GM12874 (cell line): ENCODE data around the gene ADGRD1.

Experiments
- TF ChIP-seq, protein P1 (sequence below): IDR thresholded peaks from 2 replicates; pipeline ENCODE4 v1.5.1; 2011; ENCODE audit warnings: low read depth, mild to moderate bottlenecking, control low read depth, low read length, moderate library complexity; ENCODE audit not compliant: insufficient read depth

The ADGRD1 gene

DNA sequence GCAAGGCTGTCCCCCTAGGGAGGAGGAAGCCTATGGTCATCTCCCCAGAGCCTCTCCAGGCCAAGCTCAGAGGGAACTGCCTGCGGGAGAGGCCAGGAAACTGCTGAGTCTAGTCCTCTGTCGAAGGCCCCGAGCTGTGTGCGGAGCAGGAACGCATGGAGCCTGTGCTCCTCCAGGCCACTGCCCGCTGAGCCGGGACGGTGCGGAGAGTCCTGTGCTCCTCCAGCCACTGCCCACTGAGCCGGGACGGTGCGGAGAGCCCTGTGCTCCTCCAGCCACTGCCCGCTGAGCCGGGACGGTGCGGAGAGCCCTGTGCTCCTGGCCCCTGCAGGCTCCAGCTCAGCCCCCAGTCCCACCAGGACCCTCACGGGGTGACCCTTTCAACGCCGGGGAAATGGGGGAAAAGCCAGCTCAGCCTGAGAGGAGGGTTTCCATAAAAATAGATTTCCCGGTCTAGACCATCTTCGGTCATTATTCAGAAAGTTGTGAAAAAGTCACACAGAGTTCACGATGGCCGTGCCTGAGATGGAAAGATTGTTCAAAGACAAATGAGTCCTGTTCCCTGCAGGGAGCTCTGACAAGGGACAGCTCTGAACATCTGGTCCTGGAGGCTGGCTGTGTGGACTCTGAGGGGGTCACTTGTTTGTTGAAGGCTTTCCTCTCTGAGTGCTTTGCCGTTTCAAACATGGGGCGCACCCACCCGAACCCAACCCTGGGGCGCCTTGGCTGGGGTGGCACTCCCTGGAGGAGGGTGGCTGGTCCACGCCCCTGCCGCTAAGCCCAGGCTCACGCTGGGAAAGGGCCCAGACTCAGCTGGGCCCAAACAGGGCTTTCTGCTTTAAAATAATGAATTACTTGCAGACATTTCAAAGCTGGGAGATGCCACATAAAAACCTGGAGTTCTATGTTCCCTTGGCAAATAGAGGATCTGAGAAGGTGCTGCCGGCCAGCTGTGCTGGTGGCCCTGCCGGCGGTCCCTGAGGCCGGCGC is 85.5 kb downstream of the ADGRD1 start:
- TF ChIP-seq, protein P1, sequence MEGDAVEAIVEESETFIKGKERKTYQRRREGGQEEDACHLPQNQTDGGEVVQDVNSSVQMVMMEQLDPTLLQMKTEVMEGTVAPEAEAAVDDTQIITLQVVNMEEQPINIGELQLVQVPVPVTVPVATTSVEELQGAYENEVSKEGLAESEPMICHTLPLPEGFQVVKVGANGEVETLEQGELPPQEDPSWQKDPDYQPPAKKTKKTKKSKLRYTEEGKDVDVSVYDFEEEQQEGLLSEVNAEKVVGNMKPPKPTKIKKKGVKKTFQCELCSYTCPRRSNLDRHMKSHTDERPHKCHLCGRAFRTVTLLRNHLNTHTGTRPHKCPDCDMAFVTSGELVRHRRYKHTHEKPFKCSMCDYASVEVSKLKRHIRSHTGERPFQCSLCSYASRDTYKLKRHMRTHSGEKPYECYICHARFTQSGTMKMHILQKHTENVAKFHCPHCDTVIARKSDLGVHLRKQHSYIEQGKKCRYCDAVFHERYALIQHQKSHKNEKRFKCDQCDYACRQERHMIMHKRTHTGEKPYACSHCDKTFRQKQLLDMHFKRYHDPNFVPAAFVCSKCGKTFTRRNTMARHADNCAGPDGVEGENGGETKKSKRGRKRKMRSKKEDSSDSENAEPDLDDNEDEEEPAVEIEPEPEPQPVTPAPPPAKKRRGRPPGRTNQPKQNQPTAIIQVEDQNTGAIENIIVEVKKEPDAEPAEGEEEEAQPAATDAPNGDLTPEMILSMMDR = no peak

DNA sequence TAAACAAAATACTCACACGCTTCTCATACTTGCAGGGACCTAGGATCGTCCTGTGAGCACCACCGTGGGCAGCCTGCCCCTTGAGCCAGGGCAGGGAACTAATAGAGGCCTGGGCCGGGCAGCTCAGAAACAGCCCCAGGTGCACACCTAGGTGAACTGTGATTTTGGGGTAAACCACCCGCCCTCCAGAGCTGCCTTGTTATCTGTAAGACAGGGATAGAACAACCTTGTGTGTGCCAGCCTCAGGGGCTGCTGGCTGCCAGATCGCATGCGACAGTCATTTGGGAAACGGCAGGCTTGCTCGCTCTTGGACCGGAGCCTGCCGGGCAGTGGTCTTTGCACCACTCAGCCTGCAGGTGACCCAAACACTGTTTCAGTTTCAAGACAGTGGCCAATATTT is 86.8 kb downstream of the ADGRD1 start:
- TF ChIP-seq, protein P1 = no peak

DNA sequence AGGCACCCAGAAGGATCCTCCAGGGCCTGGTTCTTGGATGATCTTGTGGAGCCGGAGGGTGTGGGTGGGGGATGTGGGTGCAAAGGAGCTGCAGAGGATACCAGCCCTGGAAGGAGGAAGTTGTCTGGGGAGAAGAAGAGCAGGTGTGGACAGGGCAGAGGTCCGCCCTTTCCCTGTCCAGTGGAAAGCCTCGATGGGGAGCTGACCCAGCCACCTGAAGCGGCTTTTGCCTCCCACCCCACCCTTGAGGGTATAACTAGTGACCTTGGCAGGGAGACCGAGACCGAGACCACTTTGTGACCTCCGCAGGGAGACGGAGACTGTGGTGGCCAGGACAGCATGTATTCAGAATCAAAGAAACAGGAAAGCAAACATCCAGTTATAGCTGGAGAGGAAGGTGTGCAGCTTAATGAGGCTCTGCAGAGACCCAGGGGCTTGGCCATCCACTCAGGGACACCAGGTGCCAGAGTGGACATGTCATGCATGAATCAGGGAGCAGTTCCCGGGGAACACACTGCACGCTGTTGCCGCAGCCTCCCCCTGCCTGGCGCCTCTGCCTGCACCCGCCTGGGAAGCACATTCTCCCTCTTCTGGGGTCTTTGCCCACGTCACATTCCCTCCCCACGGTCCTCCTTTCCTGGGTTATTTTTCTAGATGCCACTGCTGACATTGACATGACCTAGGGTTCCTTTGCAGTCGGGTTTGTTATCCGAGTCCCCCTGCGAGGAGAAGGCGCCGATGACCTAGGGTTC is 87.7 kb downstream of the ADGRD1 start:
- TF ChIP-seq, protein P1 = no peak

DNA sequence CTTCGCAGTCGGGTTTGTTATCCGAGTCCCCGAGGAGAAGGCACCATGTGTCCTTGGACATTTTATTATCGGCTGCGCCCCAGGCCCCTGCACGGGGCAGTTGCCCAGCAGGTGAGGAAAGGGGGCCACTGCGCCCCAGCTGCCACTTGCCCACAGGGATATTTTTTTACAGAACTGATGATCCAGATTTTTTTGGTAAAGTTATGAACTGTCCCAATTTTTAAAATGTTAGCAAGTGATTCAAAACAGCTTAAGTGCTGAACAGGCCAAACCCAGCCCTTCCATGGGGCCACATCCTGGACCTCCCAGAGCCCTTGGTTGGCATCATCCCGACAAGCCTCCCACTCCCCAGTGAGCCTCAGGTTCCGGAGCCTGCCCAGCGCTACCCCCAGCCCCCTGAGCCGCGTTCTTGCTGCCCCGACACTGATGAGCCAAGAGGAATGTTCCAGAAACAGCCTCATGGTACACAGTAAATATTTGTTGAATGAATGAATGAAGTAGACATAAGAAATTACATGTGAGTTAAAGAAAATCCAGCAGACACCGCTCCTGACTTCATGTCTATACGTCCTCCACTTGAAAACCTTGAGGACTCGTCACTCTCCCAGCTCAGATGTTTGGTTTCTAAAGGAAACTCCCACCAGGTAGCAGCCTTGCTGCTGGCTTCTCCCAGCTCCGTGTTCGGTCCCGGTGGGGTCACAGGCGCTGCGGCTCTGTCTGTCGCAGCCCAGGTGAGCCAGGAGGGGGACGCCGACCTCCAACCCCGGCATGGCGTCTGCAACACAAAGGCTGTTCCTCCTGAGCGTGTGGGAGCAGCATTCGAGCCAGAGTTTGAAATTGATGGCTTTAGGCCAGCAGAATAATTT is 88.5 kb downstream of the ADGRD1 start:
- TF ChIP-seq, protein P1 = no peak

DNA sequence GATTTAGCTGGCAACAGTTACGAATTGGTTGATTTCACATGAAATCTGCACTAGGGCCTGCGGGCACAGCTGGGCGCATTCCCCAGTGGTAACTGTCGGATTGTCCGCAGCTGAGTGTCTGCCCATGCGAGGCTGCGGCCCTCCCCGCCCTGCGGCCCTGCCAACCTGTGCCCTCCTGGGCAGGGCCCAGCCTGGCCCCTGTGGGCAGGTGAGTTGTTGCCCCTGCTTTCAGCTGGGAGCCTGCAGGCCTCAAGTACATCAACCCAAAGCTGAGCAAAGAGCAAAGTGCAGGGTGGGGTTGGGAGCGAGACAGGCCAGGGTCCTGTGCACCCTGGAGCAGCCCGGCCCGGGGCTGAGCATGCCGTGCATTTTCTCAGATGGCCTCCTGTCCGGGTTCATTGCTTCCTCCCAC is 89.1 kb downstream of the ADGRD1 start:
- TF ChIP-seq, protein P1 = no peak

DNA sequence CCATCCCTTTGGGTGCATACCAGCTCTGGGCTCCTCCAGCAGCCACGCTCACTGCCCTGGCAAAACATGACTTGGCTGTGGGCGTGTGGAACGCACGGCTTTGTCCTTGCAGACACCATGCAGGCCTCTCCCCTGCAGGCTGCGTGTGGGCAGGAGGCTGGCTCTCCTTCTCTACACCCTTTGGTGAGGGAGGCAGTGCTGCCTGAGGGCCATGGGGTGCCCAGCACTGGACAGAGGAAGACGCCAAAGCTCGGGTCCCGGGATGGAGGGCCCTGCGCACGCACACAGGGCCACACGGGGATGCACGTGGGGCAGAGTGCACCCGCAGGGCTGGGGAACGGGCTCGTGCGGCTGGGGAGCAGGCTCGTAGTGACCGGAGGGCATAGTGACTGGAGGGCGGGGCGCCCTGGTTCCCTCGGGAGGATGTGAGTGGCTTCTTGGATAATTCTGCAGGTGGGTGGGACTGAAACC is 89.7 kb downstream of the ADGRD1 start:
- TF ChIP-seq, protein P1 = no peak
